ENCODE results near the gene LHX1. TPM values are rescaled to one million over a fixed set of nuclear protein-coding genes. Genes with fewer than 3 reads are reported as not detected.

The LHX1 gene
- total RNA-seq, 2 experiments from 2014 or later: not detected

DNA sequence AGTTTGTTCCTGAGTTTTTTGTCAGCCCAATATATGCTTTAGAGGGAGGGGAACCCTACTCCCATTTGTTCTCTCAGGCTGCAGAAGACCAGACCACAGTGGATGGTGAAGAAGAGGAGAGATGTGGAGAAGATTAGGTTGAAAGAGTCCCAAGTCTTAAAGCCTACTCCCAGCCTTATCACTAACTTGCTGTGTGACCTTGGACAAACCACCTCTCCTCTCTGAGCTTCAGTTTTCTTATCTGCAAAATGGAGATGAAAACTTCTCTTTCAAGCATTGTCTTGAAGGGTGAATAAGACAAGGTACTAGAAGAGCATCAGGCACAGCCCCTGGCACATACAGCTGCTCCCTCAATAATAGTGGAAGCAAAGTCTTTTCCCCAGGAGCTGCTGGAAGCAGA lies 15.1 kb upstream of the LHX1 start:
- H3K36me3 ChIP-seq (ENCODE audit: insufficient read depth, low read length): no peaks in the 10 kb centered on the region
- CTCF ChIA-PET: no interaction called here
- no peaks in the 10 kb centered on the region for H3K9me3 Mint-ChIP-seq
- POLR2A ChIA-PET: no interaction called here
- H3K4me1 Mint-ChIP-seq (ENCODE audit: low read depth): no peaks in the 10 kb centered on the region
- H3K27ac ChIP-seq (ENCODE audit: low read depth in 1 of 2, low read length in 2 of 2): no peak overlapping the region
- no peaks in the 10 kb centered on the region for H3K36me3 Mint-ChIP-seq (ENCODE audit: low read depth)
- no peaks in the 10 kb centered on the region for H3K4me1 ChIP-seq (ENCODE audit: insufficient read depth, low read length)
- DNase-seq (no peak), ATAC-seq (ENCODE audit: poor library complexity) (no peak)
- TF ChIP-seq, protein P1, sequence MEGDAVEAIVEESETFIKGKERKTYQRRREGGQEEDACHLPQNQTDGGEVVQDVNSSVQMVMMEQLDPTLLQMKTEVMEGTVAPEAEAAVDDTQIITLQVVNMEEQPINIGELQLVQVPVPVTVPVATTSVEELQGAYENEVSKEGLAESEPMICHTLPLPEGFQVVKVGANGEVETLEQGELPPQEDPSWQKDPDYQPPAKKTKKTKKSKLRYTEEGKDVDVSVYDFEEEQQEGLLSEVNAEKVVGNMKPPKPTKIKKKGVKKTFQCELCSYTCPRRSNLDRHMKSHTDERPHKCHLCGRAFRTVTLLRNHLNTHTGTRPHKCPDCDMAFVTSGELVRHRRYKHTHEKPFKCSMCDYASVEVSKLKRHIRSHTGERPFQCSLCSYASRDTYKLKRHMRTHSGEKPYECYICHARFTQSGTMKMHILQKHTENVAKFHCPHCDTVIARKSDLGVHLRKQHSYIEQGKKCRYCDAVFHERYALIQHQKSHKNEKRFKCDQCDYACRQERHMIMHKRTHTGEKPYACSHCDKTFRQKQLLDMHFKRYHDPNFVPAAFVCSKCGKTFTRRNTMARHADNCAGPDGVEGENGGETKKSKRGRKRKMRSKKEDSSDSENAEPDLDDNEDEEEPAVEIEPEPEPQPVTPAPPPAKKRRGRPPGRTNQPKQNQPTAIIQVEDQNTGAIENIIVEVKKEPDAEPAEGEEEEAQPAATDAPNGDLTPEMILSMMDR (IDR thresholded peaks at IDR 0.05): no peak
- peaks cover 80% of the 10 kb centered on the region for H3K27me3 Mint-ChIP-seq
- no peak overlapping the region for H3K27ac Mint-ChIP-seq
- no peak overlapping the region for H3K4me3 Mint-ChIP-seq
- intact Hi-C loops (cut with DNase I, micrococcal nuclease): no loop called here
- no peaks in the 10 kb centered on the region for H3K9me3 ChIP-seq (ENCODE audit: control insufficient read depth in 1 of 2, insufficient read depth in 1 of 2, low read length in 2 of 2)
- H3K4me3 ChIP-seq (ENCODE audit: low read length): no peak overlapping the region
- peaks cover 23 to 29% of the 10 kb centered on the region in 2 experiments for H3K27me3 ChIP-seq (ENCODE audit: control insufficient read depth in 1 of 2, insufficient read depth in 2 of 2, low read length in 2 of 2)

DNA sequence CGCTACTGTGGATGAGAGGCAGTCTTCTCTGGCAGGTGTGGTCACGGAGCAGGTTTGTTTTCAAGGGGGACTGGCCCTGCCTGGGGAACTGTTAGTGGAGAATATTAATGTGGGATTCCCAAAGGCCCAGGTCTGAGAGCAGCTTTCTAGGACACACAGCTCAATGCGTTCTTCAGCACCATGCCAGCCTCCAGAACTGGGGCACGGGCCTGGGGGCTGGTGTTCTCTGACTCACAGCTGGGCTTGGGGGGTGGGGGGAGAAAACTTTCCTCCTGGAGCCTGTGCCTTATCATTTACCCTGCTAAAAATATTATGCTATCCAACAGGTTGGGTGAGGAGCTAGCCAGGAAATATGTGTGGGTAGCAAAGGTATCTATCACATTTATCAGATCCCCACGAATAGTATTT lies 13.5 kb upstream of the LHX1 start:
- Histone ChIP-seq H3K4me3 (ENCODE audit: low read length) (no peak overlapping the region), H3K9me3 (ENCODE audit: control insufficient read depth in 1 of 2, insufficient read depth in 1 of 2, low read length in 2 of 2) (no peaks in the 10 kb centered on the region), H3K27ac (ENCODE audit: low read depth in 1 of 2, low read length in 2 of 2) (no peak overlapping the region), H3K36me3 (ENCODE audit: insufficient read depth, low read length) (no peaks in the 10 kb centered on the region), H3K27me3 (ENCODE audit: control insufficient read depth in 1 of 2, insufficient read depth in 2 of 2, low read length in 2 of 2) (peaks cover 36 to 39% of the 10 kb centered on the region in 2 experiments), H3K4me1 (ENCODE audit: insufficient read depth, low read length) (peaks cover 8% of the 10 kb centered on the region)
- POLR2A ChIA-PET: no interaction called here
- intact Hi-C loops (cut with DNase I, micrococcal nuclease): no loop called here
- Mint-ChIP-seq H3K36me3 (ENCODE audit: low read depth) (no peaks in the 10 kb centered on the region), H3K4me1 (ENCODE audit: low read depth) (peaks cover 10% of the 10 kb centered on the region), H3K27ac (no peak overlapping the region), H3K4me3 (no peak overlapping the region), H3K9me3 (no peaks in the 10 kb centered on the region), H3K27me3 (peaks cover 89% of the 10 kb centered on the region)
- ATAC-seq (ENCODE audit: poor library complexity) (no peak), DNase-seq (no peak)
- TF ChIP-seq, protein P1 (IDR thresholded peaks at IDR 0.05): no peak
- CTCF ChIA-PET: no interaction called here

DNA sequence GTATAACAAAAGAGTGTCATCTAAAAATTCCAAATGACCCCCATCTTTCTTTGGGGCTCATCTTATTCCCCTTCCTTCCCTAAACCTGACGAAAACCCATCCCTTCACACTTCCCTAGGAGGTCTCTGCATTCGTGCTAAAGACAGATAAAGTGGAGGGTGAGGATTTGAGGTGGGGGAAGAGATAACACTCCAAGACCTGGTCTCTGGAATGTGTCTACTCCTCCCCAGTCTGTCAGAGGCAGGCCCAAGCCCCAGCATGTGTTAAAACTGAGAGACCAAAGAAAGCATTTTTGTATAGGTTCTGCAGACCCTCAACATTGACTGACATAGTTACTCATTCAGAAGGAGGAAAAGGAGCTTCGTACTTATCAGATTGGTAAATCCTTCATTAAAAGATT lies 11.0 kb upstream of the LHX1 start:
- no peaks in the 10 kb centered on the region for H3K9me3 Mint-ChIP-seq
- peaks cover 19% of the 10 kb centered on the region for H3K4me1 Mint-ChIP-seq (ENCODE audit: low read depth)
- H3K36me3 Mint-ChIP-seq (ENCODE audit: low read depth): no peaks in the 10 kb centered on the region
- H3K27ac ChIP-seq (ENCODE audit: low read depth in 1 of 2, low read length in 2 of 2): no peak overlapping the region
- ATAC-seq (ENCODE audit: poor library complexity) (no peak), DNase-seq (no peak)
- no peak overlapping the region for H3K27ac Mint-ChIP-seq
- peaks cover 0 to 3% of the 10 kb centered on the region in 2 experiments for H3K9me3 ChIP-seq (ENCODE audit: control insufficient read depth in 1 of 2, insufficient read depth in 1 of 2, low read length in 2 of 2)
- H3K4me3 ChIP-seq (ENCODE audit: low read length): no peak overlapping the region
- H3K27me3 ChIP-seq (ENCODE audit: control insufficient read depth in 1 of 2, insufficient read depth in 2 of 2, low read length in 2 of 2): peaks cover 52 to 53% of the 10 kb centered on the region in 2 experiments
- TF ChIP-seq, protein P1 (IDR thresholded peaks at IDR 0.05): no peak
- ChIA-PET CTCF (no interaction called here), POLR2A (no interaction called here)
- no peak overlapping the region for H3K4me3 Mint-ChIP-seq
- intact Hi-C loops (cut with DNase I, micrococcal nuclease): no loop called here
- H3K27me3 Mint-ChIP-seq: peaks cover 89% of the 10 kb centered on the region
- H3K36me3 ChIP-seq (ENCODE audit: insufficient read depth, low read length): no peaks in the 10 kb centered on the region
- peaks cover 8% of the 10 kb centered on the region for H3K4me1 ChIP-seq (ENCODE audit: insufficient read depth, low read length)

Data from CD4-positive, alpha-beta T cell (primary cell).